ENCODE measurements around the gene PCNX1. TPM values are rescaled to one million over a fixed set of nuclear protein-coding genes. Genes with fewer than 3 reads are reported as not detected.
"Not testable (repeated sequence)": the region's sequence is repeated elsewhere in the genome, so short reads cannot be mapped to it uniquely, and the experiment has no call there.

PCNX1 gene
- total RNA-seq, 2 donors from 2014 or later = 52.3 to 85.9 TPM

- no peak overlapping the region for H3K4me3 ChIP-seq
- TF ChIP-seq CTCF (IDR thresholded peaks at IDR 0.05) = no peak
- ATAC-seq (ENCODE audit: insufficient number of reproducible peaks, low FRiP score, low read depth) (no peak), DNase-seq (ENCODE audit: low spot score) (no peak)
- H3K27me3 ChIP-seq (replicated peaks; ENCODE audit: insufficient read depth) = no peaks in the 10 kb centered on the region
- no peaks in the 10 kb centered on the region for H3K9me3 ChIP-seq
- H3K4me1 ChIP-seq (ENCODE audit: control insufficient read depth in 1 of 2, low read depth in 2 of 2) = no peaks in the 10 kb centered on the region
- H3K36me3 ChIP-seq = no peaks in the 10 kb centered on the region
- no peak overlapping the region for H3K27ac ChIP-seq
These were observed 234.6 kb downstream of the PCNX1 start for GRCh38 chr14:71141701-71142374.

GRCh38 chr14:71142375-71143038 lies 235.2 kb downstream of the PCNX1 start:
- H3K4me1 ChIP-seq (ENCODE audit: control insufficient read depth in 1 of 2, low read depth in 2 of 2) = no peaks in the 10 kb centered on the region
- no peaks in the 10 kb centered on the region for H3K27me3 ChIP-seq (replicated peaks; ENCODE audit: insufficient read depth)
- DNase-seq (ENCODE audit: low spot score) (no peak), ATAC-seq (ENCODE audit: insufficient number of reproducible peaks, low FRiP score, low read depth) (no peak)
- no peak overlapping the region for H3K27ac ChIP-seq
- no peak for TF ChIP-seq CTCF (IDR thresholded peaks at IDR 0.05)
- H3K9me3 ChIP-seq = no peaks in the 10 kb centered on the region
- H3K4me3 ChIP-seq = no peak overlapping the region
- no peaks in the 10 kb centered on the region for H3K36me3 ChIP-seq

- Histone ChIP-seq H3K36me3 (no peaks in the 10 kb centered on the region), H3K27ac (no peak overlapping the region), H3K4me1 (ENCODE audit: control insufficient read depth in 1 of 2, low read depth in 2 of 2) (no peaks in the 10 kb centered on the region), H3K27me3 (replicated peaks; ENCODE audit: insufficient read depth) (no peaks in the 10 kb centered on the region), H3K9me3 (no peaks in the 10 kb centered on the region), H3K4me3 (no peak overlapping the region)
- TF ChIP-seq CTCF (IDR thresholded peaks at IDR 0.05) = no peak
- DNase-seq (ENCODE audit: low spot score) (no peak), ATAC-seq (ENCODE audit: insufficient number of reproducible peaks, low FRiP score, low read depth) (no peak)
These were observed 236.4 kb downstream of the PCNX1 start for GRCh38 chr14:71143381-71144290.

GRCh38 chr14:71147335-71147734 lies 240.1 kb downstream of the PCNX1 start:
- H3K27ac ChIP-seq; DNase-seq (ENCODE audit: low spot score); ATAC-seq (ENCODE audit: insufficient number of reproducible peaks, low FRiP score, low read depth); H3K4me3 ChIP-seq; H3K4me1 ChIP-seq (ENCODE audit: control insufficient read depth in 1 of 2, low read depth in 2 of 2); H3K36me3 ChIP-seq; H3K27me3 ChIP-seq (replicated peaks; ENCODE audit: insufficient read depth): not testable (repeated sequence)
- H3K9me3 ChIP-seq = peaks cover 16% of the 10 kb centered on the region

- TF ChIP-seq CTCF (IDR thresholded peaks at IDR 0.05) = no peak
These were observed 241.4 kb downstream of the PCNX1 start for GRCh38 chr14:71148627-71149026.

More at GRCh38 chr14:71148627-71149026, 241.4 kb downstream of the PCNX1 start:
- Histone ChIP-seq H3K4me1 (ENCODE audit: control insufficient read depth in 1 of 2, low read depth in 2 of 2) (no peaks in the 10 kb centered on the region), H3K4me3 (no peak overlapping the region), H3K27ac (no peak overlapping the region), H3K27me3 (replicated peaks; ENCODE audit: insufficient read depth) (no peaks in the 10 kb centered on the region), H3K9me3 (peaks cover 16% of the 10 kb centered on the region), H3K36me3 (no peaks in the 10 kb centered on the region)
- ATAC-seq (ENCODE audit: insufficient number of reproducible peaks, low FRiP score, low read depth) (no peak), DNase-seq (ENCODE audit: low spot score) (no peak)
